Activated CD4-positive, alpha-beta T cell treated with anti-CD3 and anti-CD28 coated beads, Interleukin-2, amount 50 U/mL, for 16 hours (primary cell): ENCODE data around the gene DOC2A.
"Not testable (repeated sequence)": the region's sequence is repeated elsewhere in the genome, so short reads cannot be mapped to it uniquely, and the experiment has no call there.

Experiments used
- DNase-seq: peaks from one replicate; pipeline ENCODE4 v3.0.0-alpha.2; 2020

Gene DOC2A

GRCh38 chr16:30026449-30026848 is 15.6 kb upstream of the DOC2A start:
- DNase-seq, result no peak

- DNase-seq, result no peak
These were observed 14.7 kb upstream of the DOC2A start for GRCh38 chr16:30025574-30025973.

- no peak for DNase-seq
These were observed 14.3 kb upstream of the DOC2A start for GRCh38 chr16:30025156-30025555.

- DNase-seq, result no peak
These were observed 13.6 kb upstream of the DOC2A start for GRCh38 chr16:30024451-30024850.

- DNase-seq, result no peak
These were observed 12.8 kb upstream of the DOC2A start for GRCh38 chr16:30023586-30023985.

GRCh38 chr16:30022887-30023286 is 12.1 kb upstream of the DOC2A start, which contains the start of gene C16orf92:
C16orf92 (plus strand) TSS chr16:30023198; CDS start chr16:30023341, 143 bp downstream.
- DNase-seq, result no peak

GRCh38 chr16:30018731-30019158 is 7.9 kb upstream of the DOC2A start:
- DNase-seq, result no peak

GRCh38 chr16:30017937-30018336 is 7.1 kb upstream of the DOC2A start:
- not testable (repeated sequence) for DNase-seq

GRCh38 chr16:30017277-30017656 is 6.4 kb upstream of the DOC2A start:
- no peak for DNase-seq

GRCh38 chr16:30016555-30017276 is 5.9 kb upstream of the DOC2A start:
- no peak for DNase-seq

- DNase-seq, result not testable (repeated sequence)
These were observed 4.6 kb upstream of the DOC2A start for GRCh38 chr16:30015450-30015849.

- not testable (repeated sequence) for DNase-seq
These were observed 1.8 kb upstream of the DOC2A start for GRCh38 chr16:30012598-30012997.

- DNase-seq, result no peak
These were observed 1.1 kb upstream of the DOC2A start for GRCh38 chr16:30011714-30012504.

- DNase-seq, result no peak
These were observed 610 bp downstream of the DOC2A start for GRCh38 chr16:30009990-30010843.

- DNase-seq, result no peak
These were observed 1.6 kb downstream of the DOC2A start for GRCh38 chr16:30009085-30009862.

GRCh38 chr16:30007378-30007895 is 3.4 kb downstream of the DOC2A start:
- no peak for DNase-seq

- DNase-seq, result no peak
These were observed 4.0 kb downstream of the DOC2A start for GRCh38 chr16:30006659-30007377.

GRCh38 chr16:30006095-30006473 is 4.7 kb downstream of the DOC2A start:
- no peak for DNase-seq

- peak; percentile 34 for DNase-seq
These were observed 5.3 kb downstream of the DOC2A start for GRCh38 chr16:30005341-30006094.

GRCh38 chr16:30004811-30005242 is 6.0 kb downstream of the DOC2A start:
- DNase-seq, result no peak

GRCh38 chr16:30004424-30004776 is 6.4 kb downstream of the DOC2A start:
- no peak for DNase-seq
